Ishikawa (cell line): ENCODE results near the gene GSK3B.

ENCODE experiments used
- CEBPB ChIP-seq: IDR thresholded peaks from 2 replicates; pipeline ENCODE4 v1.6.1; 2012
- CREB1 ChIP-seq: IDR thresholded peaks from 2 replicates; pipeline ENCODE4 v1.6.1; 2012; ENCODE audit warnings: low read depth
- EGR1 ChIP-seq: IDR thresholded peaks from 2 replicates; pipeline ENCODE4 v1.6.1; 2012
- EP300 ChIP-seq: IDR thresholded peaks from 2 replicates; pipeline ENCODE4 v1.6.1; 2012; ENCODE audit warnings: borderline replicate concordance
- FOXM1 ChIP-seq: IDR thresholded peaks from 2 replicates; pipeline ENCODE4 v1.6.1; 2012; ENCODE audit warnings: low read depth, borderline replicate concordance
- MAX ChIP-seq: IDR thresholded peaks from 2 replicates; pipeline ENCODE4 v1.6.1; 2012
- NFIC ChIP-seq: IDR thresholded peaks from 2 replicates; pipeline ENCODE4 v1.6.1; 2012
- RAD21 ChIP-seq: IDR thresholded peaks from 2 replicates; pipeline ENCODE4 v1.6.1; 2012; ENCODE audit warnings: low read depth
- REST ChIP-seq: IDR thresholded peaks from 2 replicates; pipeline ENCODE4 v1.6.1; 2012; ENCODE audit warnings: low read depth, mild to moderate bottlenecking
- TAF1 ChIP-seq: IDR thresholded peaks from 2 replicates; pipeline ENCODE4 v1.6.1; 2012; ENCODE audit warnings: low read depth, mild to moderate bottlenecking
- TCF12 ChIP-seq: IDR thresholded peaks from 2 replicates; pipeline ENCODE4 v1.6.1; 2012; ENCODE audit warnings: low read depth
- TEAD4 ChIP-seq: IDR thresholded peaks from 2 replicates; pipeline ENCODE4 v1.6.1; 2012
- USF1 ChIP-seq: IDR thresholded peaks from 2 replicates; pipeline ENCODE4 v1.6.1; 2012
- YY1 ChIP-seq: IDR thresholded peaks from 2 replicates; pipeline ENCODE4 v1.6.1; 2012; ENCODE audit warnings: low read depth
- ZBTB7A ChIP-seq: IDR thresholded peaks from 2 replicates; pipeline ENCODE4 v1.6.1; 2012; ENCODE audit warnings: low read depth

GSK3B gene

GRCh38 chr3:119873646-119874045 is 220.6 kb downstream of the GSK3B start:
- no peak for TF ChIP-seq TAF1
- TF ChIP-seq MAX: no peak
- no peak for TF ChIP-seq EP300
- no peak for TF ChIP-seq TCF12

- TF ChIP-seq NFIC: no peak
- TF ChIP-seq TCF12: no peak
- no peak for TF ChIP-seq ZBTB7A
- no peak for TF ChIP-seq CEBPB
- TF ChIP-seq YY1: no peak
- TF ChIP-seq RAD21: no peak
- no peak for TF ChIP-seq MAX
- TF ChIP-seq TEAD4: no peak
- TF ChIP-seq CREB1: no peak
- no peak for TF ChIP-seq FOXM1
- no peak for TF ChIP-seq REST
- TF ChIP-seq TAF1: no peak
- no peak for TF ChIP-seq EP300
- TF ChIP-seq USF1: no peak
- no peak for TF ChIP-seq EGR1
Measured at GRCh38 chr3:119872773-119873172, 221.5 kb downstream of the GSK3B start.

- TF ChIP-seq TAF1: no peak
- no peak for TF ChIP-seq ZBTB7A
- no peak for TF ChIP-seq YY1
- no peak for TF ChIP-seq CEBPB
- TF ChIP-seq NFIC: no peak
- TF ChIP-seq EGR1: no peak
- no peak for TF ChIP-seq TCF12
- TF ChIP-seq RAD21: no peak
- TF ChIP-seq CREB1: no peak
- no peak for TF ChIP-seq EP300
- TF ChIP-seq TEAD4: no peak
- no peak for TF ChIP-seq MAX
- no peak for TF ChIP-seq FOXM1
- TF ChIP-seq REST: no peak
- TF ChIP-seq USF1: no peak
Measured at GRCh38 chr3:119871571-119871970, 222.7 kb downstream of the GSK3B start.

GRCh38 chr3:119870512-119870911 is 223.7 kb downstream of the GSK3B start:
- no peak for TF ChIP-seq EP300
- TF ChIP-seq CEBPB: no peak
- TF ChIP-seq NFIC: no peak
- TF ChIP-seq YY1: no peak
- TF ChIP-seq REST: no peak
- TF ChIP-seq CREB1: no peak
- TF ChIP-seq MAX: no peak
- TF ChIP-seq USF1: no peak
- TF ChIP-seq EGR1: no peak
- TF ChIP-seq TCF12: no peak
- TF ChIP-seq TAF1: no peak
- TF ChIP-seq TEAD4: no peak
- TF ChIP-seq ZBTB7A: no peak
- TF ChIP-seq FOXM1: no peak
- TF ChIP-seq RAD21: no peak
